HG03108 (cell line): Measurements from ENCODE around the gene GNB1.

ENCODE experiments used
- ATAC-seq: cut with Tn5 transposase; IDR thresholded peaks from one replicate; pipeline ENCODE4 v1.9.1; 2021; ENCODE audit warnings: moderate library complexity; ENCODE audit not compliant: unreplicated experiment

GNB1 gene

GRCh38 chr1:1786836-1787605 is 103.9 kb downstream of the GNB1 start:
- no peak for ATAC-seq

GRCh38 chr1:1785666-1786065 is 105.2 kb downstream of the GNB1 start:
- no peak for ATAC-seq

- ATAC-seq = no peak
These were observed 106.0 kb downstream of the GNB1 start for GRCh38 chr1:1784933-1785332.

DNA sequence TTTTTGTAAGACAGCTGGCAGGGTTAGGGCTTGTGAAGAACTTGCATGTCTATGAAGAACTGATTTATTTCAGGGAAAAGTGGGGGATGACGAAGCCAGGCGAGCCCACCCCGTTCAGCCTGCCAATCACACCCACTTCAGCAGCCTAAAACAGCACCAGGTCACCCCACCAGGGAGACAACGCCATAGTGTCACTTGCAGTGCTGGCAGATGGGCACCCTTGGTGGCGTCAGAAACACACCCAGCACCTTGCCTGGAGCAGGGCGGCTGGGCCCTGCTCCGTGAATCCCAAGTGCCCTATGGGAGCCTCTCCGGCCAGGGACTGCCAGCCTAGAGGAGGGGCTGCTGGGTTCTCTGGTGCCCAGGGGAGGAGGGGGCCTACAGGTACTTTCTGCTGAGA is 107.6 kb downstream of the GNB1 start:
- no peak for ATAC-seq

GRCh38 chr1:1782399-1783221 is 108.3 kb downstream of the GNB1 start:
- no peak for ATAC-seq

DNA sequence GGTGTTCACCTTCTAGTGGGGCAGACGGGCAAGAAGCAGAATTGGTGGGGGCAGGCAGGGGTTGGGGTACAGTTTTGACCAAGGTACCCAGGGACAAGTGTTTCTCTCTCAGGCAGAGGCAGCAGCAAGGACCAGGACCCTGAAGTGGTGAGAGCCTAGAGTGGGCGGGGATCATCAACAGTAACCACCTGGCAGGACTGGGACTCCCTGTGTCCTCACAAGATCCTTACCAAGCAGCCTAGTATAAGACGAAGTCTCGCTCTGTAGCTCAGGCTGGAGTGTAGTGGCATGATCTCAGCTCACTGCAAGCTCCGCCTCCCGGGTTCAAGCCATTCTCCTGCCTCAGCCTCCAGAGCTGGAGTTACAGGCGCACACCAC is 109.4 kb downstream of the GNB1 start:
- ATAC-seq = no peak

DNA sequence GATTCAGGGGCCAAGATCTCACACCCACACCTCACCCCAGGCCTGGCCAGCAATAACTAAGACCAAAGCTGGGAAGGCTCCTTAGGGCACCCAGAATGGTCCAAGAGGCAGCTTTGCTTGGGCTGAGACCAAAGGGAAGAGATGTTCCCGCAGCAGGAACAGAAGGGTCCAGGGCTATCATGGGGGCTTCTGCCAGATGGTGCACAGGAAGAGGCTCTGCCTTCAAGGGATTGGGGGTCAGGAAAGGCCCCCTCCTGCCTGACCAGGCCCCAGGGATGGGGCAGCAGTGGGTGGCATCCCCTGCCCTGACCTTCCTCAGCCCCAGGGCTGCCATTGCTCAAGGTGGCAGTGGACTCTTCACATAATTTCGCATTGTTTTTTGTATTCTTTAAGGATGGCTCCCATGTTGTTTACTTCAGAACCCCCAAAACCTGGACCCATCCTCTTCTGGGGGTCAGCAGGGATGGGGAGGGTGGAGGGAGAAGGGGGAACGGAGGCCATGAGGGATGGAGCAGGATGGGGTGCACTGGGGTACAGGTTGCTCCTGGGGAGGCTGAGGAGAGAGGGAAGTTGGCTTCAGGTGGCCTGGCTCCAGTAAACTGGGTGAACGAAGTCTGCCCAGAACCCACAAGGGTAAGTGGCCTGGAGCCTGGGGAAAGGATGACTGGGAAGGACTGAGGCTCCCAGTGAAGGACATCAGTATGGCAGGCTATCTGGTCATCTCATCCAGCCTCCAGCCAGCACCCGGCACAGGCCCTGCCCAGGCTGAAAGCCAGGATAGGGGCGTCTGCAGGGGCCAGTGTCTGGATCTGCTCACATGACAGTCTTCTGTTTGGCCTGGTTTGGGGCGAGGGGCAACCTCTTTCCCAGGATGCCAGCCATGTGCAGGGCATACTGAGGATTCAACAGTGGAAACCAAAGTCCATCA is 110.0 kb downstream of the GNB1 start:
- ATAC-seq = no peak

- peak; percentile 38 for ATAC-seq
These were observed 110.9 kb downstream of the GNB1 start for GRCh38 chr1:1779691-1780597.

- ATAC-seq = no peak
These were observed 111.6 kb downstream of the GNB1 start for GRCh38 chr1:1779320-1779675.

- peak; percentile 54 for ATAC-seq
These were observed 112.1 kb downstream of the GNB1 start for GRCh38 chr1:1778663-1779319.

GRCh38 chr1:1777950-1778662 is 112.8 kb downstream of the GNB1 start, which contains the start of gene NADK:
Gene NADK (minus strand): TSS chr1:1778470. CDS start chr1:1765406, 13,064 bp downstream.
- ATAC-seq = peak; percentile 20

- no peak for ATAC-seq
These were observed 113.3 kb downstream of the GNB1 start for GRCh38 chr1:1777583-1777899.

DNA sequence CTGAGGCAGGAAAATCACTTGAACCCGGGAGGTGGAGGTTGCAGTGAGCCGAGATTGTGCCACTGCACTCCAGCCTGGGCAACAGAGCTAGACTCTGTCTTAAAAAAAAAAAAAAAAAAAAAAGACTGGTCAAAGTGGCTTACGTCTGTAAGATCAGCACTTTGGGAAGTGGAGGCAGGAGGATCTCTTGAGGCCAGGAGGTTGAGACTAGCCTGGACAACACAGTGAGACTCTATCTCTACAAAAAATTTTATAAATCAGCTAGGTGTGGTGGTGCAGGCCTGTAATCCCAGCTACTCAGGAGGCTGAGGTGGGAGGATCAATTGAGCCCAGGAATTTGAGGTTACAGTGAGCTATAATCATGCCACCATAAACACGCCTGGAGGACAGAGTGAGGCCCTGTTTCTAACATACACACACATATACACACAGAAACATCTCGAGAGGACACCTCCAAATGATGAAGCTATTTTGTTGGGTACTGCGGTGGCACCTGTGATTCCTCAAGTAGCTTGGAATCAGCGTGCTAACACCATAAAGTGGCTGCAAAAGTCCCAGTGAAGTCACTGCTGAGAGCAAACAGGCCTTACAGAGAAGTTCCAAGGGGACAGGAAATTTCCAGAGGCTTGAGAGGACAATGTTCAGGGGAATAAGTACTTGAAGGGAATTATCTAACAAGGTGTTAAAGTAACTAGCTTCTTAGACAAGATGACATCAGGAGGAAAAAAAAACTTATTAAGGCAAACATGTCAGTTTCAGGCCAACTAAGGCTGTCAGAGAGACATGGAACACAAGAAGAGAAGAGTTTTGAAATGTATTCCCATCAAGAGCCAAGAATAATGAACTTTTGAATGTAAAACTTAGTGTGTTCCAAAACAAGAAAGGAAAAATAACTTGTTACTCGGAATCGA is 114.0 kb downstream of the GNB1 start:
- ATAC-seq = no peak

DNA sequence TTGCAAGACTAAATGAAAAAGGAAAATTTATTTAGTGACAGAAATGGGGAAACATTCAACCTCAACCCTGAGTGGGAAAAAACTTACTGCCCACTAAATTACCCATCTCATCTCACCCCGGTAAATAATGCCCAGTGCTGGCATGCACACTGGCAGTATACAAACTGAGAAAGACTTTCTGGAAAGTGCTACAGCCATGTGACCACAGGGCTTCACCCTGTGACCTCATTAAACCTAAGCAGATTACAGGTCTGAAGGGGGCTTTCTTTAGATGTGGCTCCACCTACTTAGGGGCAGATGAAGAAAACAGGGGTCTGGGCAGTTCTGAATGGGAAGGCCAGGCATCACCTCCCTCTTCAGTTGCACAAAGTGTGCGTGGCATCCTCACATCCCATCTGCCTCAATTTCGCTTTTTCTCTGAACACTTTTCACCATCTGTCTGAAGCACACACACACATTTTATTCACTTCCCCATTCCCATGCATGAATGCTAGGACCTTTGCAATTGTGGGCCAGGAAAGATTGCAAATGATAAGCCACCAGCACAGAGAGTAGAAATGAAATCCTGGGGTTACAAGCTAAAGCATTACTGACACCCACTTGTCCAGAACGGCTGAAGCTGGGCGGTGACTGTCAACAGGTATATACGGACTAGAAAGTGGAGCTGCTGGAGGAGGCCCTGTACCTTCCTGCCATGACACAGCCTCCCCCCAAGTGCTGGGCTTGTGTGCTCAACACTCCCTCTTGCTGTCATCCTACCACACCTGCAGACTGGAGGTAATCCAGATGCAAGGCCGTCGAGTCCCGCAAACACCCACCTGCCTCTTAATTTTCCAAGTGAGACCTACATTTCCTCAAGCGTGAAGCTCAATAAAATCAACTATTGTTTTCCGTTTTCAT is 115.3 kb downstream of the GNB1 start:
- no peak for ATAC-seq

- ATAC-seq = no peak
These were observed 117.0 kb downstream of the GNB1 start for GRCh38 chr1:1773874-1774273.

- no peak for ATAC-seq
These were observed 119.8 kb downstream of the GNB1 start for GRCh38 chr1:1771096-1771495.

DNA sequence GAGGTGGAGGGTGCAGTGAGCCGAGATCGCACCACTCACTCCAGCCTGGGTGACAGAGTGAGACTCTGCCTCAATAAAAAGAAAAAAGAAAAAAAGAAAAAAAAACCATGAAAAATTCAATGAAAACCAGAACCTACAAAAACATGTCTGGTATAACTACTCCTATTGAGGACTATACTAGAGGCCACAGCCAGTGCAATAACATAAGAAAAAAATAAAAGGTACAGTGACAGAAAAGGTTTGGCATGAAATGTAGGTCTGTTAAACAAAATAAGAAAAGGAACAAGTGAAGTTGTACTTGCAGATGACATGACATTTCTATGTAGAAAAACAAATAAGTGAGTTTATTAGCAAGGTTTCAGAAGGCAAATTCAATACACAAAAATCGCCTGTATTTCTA is 120.8 kb downstream of the GNB1 start:
- ATAC-seq = no peak
